ENCODE results near the gene SERGEF. TPM values are rescaled to one million over a fixed set of nuclear protein-coding genes. Genes with fewer than 3 reads are reported as not detected.

Gene SERGEF
- total RNA-seq, 4 donors from 2014 or later: 11.8 to 34.7 (median 24.5) TPM

DNA sequence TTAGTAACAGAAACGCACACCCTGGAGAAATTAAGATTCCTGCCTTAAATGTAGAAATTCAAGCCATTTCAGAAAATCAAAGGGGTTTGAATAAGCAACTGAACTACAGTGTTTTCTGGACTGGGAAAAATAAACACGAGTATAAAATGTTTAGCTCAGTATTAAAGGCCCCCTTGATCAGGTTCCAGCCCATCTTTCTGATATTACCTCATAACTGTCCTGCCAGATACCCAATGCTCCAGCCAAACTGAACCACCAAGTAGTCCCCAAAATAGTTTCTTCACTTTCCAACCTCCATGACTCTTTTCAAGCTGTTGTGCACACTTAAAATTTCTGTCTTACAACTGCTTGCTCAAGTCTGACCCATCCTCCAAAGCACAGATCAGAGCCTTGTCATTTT lies 54.4 kb downstream of the SERGEF start:
- in situ Hi-C loops (cut with MboI; ENCODE audit: low sequenced_read_pairs in 4 of 4) (no loop called here), intact Hi-C loops (cut with DNase I; ENCODE audit: low total_unique reads) (no loop called here)
- H3K4me3 ChIP-seq: no peak overlapping the region
- H3K4me1 ChIP-seq: peaks cover 19 to 21% of the 10 kb centered on the region in 2 donors
- no peak for ATAC-seq
- TF ChIP-seq POLR2A (IDR thresholded peaks at IDR 0.05): no peak
- TF ChIP-seq, protein P1, sequence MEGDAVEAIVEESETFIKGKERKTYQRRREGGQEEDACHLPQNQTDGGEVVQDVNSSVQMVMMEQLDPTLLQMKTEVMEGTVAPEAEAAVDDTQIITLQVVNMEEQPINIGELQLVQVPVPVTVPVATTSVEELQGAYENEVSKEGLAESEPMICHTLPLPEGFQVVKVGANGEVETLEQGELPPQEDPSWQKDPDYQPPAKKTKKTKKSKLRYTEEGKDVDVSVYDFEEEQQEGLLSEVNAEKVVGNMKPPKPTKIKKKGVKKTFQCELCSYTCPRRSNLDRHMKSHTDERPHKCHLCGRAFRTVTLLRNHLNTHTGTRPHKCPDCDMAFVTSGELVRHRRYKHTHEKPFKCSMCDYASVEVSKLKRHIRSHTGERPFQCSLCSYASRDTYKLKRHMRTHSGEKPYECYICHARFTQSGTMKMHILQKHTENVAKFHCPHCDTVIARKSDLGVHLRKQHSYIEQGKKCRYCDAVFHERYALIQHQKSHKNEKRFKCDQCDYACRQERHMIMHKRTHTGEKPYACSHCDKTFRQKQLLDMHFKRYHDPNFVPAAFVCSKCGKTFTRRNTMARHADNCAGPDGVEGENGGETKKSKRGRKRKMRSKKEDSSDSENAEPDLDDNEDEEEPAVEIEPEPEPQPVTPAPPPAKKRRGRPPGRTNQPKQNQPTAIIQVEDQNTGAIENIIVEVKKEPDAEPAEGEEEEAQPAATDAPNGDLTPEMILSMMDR (IDR thresholded peaks at IDR 0.05 in 4 of 5, conservative IDR thresholded peaks at IDR 0.05 in 1 of 5): no peak
- peaks cover 0 to 17% of the 10 kb centered on the region in 2 donors for H3K36me3 ChIP-seq
- no peak overlapping the region for H3K27ac ChIP-seq
- H3K9me3 ChIP-seq: no peaks in the 10 kb centered on the region
- H3K27me3 ChIP-seq: no peaks in the 10 kb centered on the region
- no peak for DNase-seq

DNA sequence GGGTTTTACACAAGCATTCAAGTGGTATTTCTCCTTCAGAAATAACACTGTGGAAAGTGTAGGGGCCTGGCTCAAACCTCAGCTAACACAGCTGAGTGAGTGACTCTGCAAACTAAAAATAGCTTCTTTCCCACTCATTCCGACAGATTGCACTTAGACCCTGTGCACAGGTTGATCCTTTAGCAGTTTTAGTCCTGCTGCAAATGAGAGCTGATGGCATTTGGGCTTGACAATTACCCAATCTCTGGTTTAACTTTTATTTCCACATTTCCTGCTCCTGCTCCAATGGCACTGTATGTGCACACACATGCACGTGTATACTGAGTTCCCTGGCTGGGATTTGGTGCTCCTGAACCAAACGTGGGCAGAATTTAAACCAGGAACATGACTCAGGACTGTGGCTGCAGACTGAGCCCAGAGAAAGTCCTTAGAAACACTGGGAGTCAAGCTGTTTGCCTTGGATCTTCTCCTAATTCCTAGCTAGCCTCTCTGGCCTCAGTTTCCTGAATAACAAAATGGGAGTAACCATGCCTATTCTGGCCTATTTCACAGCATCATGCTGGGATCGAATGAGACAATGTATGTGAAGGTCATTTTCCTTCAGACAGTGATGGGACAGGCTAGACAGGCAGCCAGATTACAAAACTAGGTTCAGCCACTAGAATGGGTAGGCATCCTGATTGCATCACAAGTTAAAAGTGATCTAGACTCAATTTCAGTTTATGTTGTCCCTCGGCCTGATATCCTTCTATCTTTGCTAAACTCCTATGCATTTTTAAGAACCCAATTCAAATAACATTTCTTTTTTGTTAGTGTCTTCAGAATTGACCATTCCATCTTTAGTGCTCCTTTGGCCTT lies 58.2 kb downstream of the SERGEF start:
- DNase-seq (peak; percentile 32 to 78), ATAC-seq (peak; percentile 92 to 93)
- no peaks in the 10 kb centered on the region for H3K27me3 ChIP-seq
- intact Hi-C loops (cut with DNase I; ENCODE audit: low total_unique reads) (loop anchor here (1.0 kb wide), 1 partner anchor 32 kb away; no protein-coding TSS in a partner anchor), in situ Hi-C loops (cut with MboI; ENCODE audit: low sequenced_read_pairs in 4 of 4) (no loop called here)
- peaks cover 30 to 32% of the 10 kb centered on the region in 2 donors for H3K4me1 ChIP-seq
- no peaks in the 10 kb centered on the region for H3K9me3 ChIP-seq
- peak overlapping the region; percentile 78 to 90 (median 80) for H3K27ac ChIP-seq
- H3K36me3 ChIP-seq: peaks cover 0 to 11% of the 10 kb centered on the region in 2 donors
- no peak overlapping the region for H3K4me3 ChIP-seq
- TF ChIP-seq POLR2A (IDR thresholded peaks at IDR 0.05): no peak
- TF ChIP-seq, protein P1 (IDR thresholded peaks at IDR 0.05 in 4 of 5, conservative IDR thresholded peaks at IDR 0.05 in 1 of 5): no peak

DNA sequence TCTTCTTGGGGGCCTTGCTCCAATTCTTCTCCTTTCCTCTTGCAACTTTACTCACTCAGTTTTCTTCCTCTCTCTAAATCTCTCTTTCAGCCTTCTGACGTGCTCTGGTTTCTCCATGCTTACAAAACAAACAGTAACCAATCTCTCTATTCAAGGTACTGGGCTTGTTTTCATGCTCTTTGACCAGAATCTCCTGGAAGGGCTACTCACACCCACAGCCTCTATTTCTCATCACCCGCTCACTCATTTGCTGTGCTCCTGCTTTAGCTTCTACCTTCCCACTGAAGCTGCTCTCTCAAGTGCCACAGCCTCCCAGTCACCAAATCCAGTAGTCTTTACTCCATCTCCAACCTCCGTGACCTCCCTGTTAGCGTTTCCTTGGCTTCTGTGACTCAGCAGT lies 60.4 kb downstream of the SERGEF start:
- no peaks in the 10 kb centered on the region for H3K27me3 ChIP-seq
- in situ Hi-C loops (cut with MboI; ENCODE audit: low sequenced_read_pairs in 4 of 4): no loop called here
- peak overlapping the region in 2 of 4 donors; percentile 78 to 90 for H3K27ac ChIP-seq
- ATAC-seq (no peak), DNase-seq (no peak)
- intact Hi-C loops (cut with DNase I; ENCODE audit: low total_unique reads): no loop called here
- no peak for TF ChIP-seq POLR2A (IDR thresholded peaks at IDR 0.05)
- TF ChIP-seq, protein P1 (IDR thresholded peaks at IDR 0.05 in 4 of 5, conservative IDR thresholded peaks at IDR 0.05 in 1 of 5): no peak
- H3K36me3 ChIP-seq: peaks cover 0 to 5% of the 10 kb centered on the region in 2 donors
- H3K9me3 ChIP-seq: no peaks in the 10 kb centered on the region
- H3K4me1 ChIP-seq: peaks cover 30 to 32% of the 10 kb centered on the region in 2 donors
- H3K4me3 ChIP-seq: no peak overlapping the region

DNA sequence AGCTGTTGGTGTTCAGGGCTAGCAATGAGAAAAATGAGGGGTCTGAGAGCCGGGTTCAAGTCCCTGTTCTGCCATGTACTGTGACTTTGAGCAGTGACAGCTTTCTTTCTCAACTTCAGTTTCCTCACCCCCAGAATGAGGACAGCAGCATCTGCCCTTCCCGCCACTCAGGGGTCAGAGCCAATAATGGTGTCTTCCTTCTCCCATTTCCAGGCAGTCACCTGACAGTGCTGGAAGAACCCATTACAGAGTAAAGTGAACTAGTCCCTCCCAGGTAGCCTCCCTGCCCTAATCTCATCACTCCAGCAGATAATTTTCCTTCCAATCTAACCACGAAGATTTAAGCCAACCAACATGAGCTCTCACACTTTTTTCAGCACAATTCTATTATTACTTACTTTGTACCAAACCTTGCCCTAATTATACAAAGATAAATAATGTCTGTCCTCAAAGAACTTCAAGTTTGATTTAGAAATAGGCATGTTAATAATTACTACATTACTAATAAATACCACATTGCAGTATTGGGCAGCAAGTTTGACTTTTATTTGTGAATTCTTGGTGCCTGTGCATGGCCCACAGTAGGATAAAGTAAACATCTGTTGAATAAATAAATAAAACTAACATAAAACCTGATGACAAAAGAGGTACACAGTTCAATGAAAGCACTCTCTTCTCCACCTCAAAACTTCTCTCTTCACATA lies 61.0 kb downstream of the SERGEF start:
- DNase-seq (peak in 1 of 2 donors; percentile 47), ATAC-seq (peak in 1 of 2 donors; percentile 17)
- intact Hi-C loops (cut with DNase I; ENCODE audit: low total_unique reads): no loop called here
- peaks cover 30 to 32% of the 10 kb centered on the region in 2 donors for H3K4me1 ChIP-seq
- in situ Hi-C loops (cut with MboI; ENCODE audit: low sequenced_read_pairs in 4 of 4): no loop called here
- peaks cover 0 to 5% of the 10 kb centered on the region in 2 donors for H3K36me3 ChIP-seq
- H3K9me3 ChIP-seq: no peaks in the 10 kb centered on the region
- no peak overlapping the region for H3K4me3 ChIP-seq
- H3K27ac ChIP-seq: no peak overlapping the region
- no peaks in the 10 kb centered on the region for H3K27me3 ChIP-seq
- TF ChIP-seq, protein P1 (IDR thresholded peaks at IDR 0.05 in 4 of 5, conservative IDR thresholded peaks at IDR 0.05 in 1 of 5): no peak
- TF ChIP-seq POLR2A (IDR thresholded peaks at IDR 0.05): no peak
